Measurements from ENCODE around the gene OVOL1. TPM values are rescaled to one million over a fixed set of nuclear protein-coding genes. Genes with fewer than 3 reads are reported as not detected.
"Not testable (repeated sequence)": the region's sequence is repeated elsewhere in the genome, so short reads cannot be mapped to it uniquely, and the experiment has no call there.

Gene OVOL1
- not detected in 2 replicates for total RNA-seq

GRCh38 chr11:65786786-65787636 lies at the start of gene OVOL1:
OVOL1 (plus strand) TSS chr11:65787063; CDS start chr11:65787374, 311 bp downstream.
- no peak for DNase-seq (ENCODE audit: extremely low read depth, low read depth, low spot score)

DNA sequence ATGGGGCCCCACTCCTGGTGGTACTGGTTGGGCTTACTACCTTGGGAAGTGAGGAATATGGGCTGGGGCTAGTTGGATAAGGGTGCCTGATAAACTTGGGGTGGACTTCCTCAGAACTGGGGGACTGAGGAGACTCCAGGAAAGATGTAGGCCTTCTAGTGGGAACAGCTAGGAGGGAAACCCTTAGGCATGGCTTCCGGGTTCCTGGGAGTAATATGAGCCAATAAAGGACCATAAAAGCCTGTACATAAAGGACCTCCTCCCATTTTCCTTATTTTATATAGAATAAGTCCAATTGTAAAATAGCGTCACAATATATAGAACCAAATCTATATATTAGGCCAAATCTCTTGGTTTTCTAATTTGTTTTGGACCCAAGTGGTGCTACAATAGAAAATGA lies 47.8 kb upstream of the OVOL1 start:
- no peak for DNase-seq (ENCODE audit: extremely low read depth, low read depth, low spot score)

GRCh38 chr11:65741185-65741584 lies 45.7 kb upstream of the OVOL1 start:
- no peak for DNase-seq (ENCODE audit: extremely low read depth, low read depth, low spot score)

DNA sequence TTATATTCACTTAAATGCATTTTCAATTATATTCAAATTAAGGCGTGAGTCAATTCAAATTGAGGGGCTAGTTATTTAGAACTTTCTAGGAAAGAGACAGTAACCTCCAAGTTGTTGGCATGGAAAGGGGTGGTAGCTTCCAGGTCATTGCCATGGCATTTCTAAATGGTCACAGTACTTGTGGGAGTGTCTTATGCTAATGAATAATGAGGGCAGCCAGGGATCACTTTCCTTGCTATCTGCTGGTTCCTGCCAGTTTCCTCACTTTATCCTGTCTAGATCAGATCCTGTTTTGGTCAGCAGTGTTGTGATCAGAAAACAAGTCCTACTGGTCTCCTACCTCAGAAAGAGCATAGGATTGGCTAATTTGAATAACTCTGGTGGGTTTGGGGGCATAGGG lies 44.5 kb upstream of the OVOL1 start:
- DNase-seq (ENCODE audit: extremely low read depth, low read depth, low spot score), result no peak

- no peak for DNase-seq (ENCODE audit: extremely low read depth, low read depth, low spot score)
These were observed 43.2 kb upstream of the OVOL1 start for GRCh38 chr11:65743681-65744025.

GRCh38 chr11:65744026-65744698 lies 42.7 kb upstream of the OVOL1 start:
- DNase-seq (ENCODE audit: extremely low read depth, low read depth, low spot score), result no peak

- no peak for DNase-seq (ENCODE audit: extremely low read depth, low read depth, low spot score)
These were observed 42.2 kb upstream of the OVOL1 start for GRCh38 chr11:65744699-65745042.

DNA sequence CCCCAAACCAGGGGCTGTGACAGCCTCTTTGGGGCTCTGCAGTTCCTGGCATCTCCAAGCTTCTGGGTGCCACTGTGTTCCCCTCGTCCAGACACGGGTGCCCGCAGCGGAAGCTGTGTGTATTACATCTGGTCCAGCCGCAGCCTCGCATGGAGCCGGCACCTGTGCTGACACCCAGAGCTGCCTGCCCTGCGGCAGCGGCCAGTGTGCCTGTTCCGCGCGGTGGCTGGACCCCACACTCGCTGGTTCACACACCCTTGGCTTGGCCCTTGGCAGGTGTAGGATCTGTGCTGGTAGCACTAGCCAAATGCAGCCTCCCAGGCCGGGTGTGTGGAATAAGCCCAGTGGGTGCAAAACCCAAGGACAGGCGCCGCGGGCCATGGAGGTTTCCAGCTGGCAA lies 41.8 kb upstream of the OVOL1 start:
- no peak for DNase-seq (ENCODE audit: extremely low read depth, low read depth, low spot score)

- DNase-seq (ENCODE audit: extremely low read depth, low read depth, low spot score), result not testable (repeated sequence)
These were observed 24.7 kb upstream of the OVOL1 start for GRCh38 chr11:65762169-65762568.

GRCh38 chr11:65762816-65763215 lies 24.0 kb upstream of the OVOL1 start:
- DNase-seq (ENCODE audit: extremely low read depth, low read depth, low spot score), result not testable (repeated sequence)

DNA sequence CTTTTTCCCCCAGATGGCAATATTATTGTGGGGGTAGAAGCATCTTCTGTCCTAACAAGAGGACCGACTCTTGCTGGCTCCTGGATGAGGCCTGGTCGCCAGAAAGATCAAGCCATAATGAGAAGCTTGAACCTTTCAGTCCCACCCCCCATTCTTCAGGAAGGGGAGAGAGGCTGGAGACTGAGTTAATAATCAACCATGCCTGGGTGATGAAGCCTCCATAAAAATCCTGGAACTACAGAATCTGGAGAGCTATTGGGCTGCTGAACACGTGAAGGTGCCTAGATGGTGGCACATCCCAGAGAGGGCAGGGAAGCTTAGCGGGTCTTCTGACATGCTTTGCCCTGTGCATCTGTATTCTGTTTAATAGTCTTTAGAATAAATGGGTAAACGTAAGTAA lies 22.4 kb upstream of the OVOL1 start:
- no peak for DNase-seq (ENCODE audit: extremely low read depth, low read depth, low spot score)

DNA sequence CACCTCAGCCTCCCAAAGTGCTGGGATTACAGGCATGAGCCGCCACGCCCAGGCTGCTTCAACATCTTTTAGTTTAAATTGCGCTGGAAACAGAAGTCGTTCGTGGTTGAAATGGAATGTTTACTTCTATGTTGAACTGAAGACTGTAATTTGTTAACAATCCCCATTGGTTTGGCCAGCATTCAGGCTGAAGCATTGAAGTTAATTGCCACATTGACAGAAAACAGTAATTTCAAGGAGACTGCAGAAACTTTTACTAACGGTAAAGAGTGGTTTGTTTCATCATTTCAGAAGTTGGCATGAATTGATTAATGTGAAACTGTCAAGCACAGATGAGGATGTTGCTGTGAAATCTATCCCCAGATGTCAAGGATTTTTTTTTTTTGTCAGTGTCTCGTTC lies 20.3 kb upstream of the OVOL1 start:
- no peak for DNase-seq (ENCODE audit: extremely low read depth, low read depth, low spot score)

GRCh38 chr11:65767406-65767805 lies 19.5 kb upstream of the OVOL1 start:
- DNase-seq (ENCODE audit: extremely low read depth, low read depth, low spot score), result no peak

GRCh38 chr11:65767806-65768205 lies 19.1 kb upstream of the OVOL1 start:
- DNase-seq (ENCODE audit: extremely low read depth, low read depth, low spot score), result not testable (repeated sequence)

- DNase-seq (ENCODE audit: extremely low read depth, low read depth, low spot score), result no peak
These were observed 15.8 kb upstream of the OVOL1 start for GRCh38 chr11:65770951-65771567.

DNA sequence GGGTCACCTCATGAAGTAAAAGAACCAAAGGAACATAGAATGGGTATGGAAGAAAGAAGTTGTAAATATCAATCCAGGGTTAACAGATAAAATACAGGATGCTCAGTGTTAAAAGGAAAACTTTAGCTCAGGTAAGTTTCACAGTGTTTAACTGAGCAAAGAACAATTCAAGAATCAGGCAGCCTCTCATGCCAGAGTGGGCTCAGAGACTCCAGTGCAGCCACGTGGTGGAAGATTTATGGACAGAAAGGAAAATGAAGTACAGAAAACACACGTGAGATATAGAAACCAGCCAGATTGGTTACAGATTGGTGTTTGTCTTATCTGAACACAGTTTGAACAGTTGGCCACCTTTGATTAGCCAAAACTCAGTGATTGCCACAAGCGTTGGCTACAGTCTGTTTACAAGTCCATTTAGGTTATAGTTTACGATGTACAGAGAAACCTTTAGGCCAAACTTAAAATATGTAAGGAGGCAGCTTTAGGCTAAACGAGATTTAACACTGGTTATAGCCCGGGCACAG lies 15.2 kb upstream of the OVOL1 start:
- no peak for DNase-seq (ENCODE audit: extremely low read depth, low read depth, low spot score)

GRCh38 chr11:65773784-65774411 lies 13.0 kb upstream of the OVOL1 start:
- DNase-seq (ENCODE audit: extremely low read depth, low read depth, low spot score), result no peak

DNA sequence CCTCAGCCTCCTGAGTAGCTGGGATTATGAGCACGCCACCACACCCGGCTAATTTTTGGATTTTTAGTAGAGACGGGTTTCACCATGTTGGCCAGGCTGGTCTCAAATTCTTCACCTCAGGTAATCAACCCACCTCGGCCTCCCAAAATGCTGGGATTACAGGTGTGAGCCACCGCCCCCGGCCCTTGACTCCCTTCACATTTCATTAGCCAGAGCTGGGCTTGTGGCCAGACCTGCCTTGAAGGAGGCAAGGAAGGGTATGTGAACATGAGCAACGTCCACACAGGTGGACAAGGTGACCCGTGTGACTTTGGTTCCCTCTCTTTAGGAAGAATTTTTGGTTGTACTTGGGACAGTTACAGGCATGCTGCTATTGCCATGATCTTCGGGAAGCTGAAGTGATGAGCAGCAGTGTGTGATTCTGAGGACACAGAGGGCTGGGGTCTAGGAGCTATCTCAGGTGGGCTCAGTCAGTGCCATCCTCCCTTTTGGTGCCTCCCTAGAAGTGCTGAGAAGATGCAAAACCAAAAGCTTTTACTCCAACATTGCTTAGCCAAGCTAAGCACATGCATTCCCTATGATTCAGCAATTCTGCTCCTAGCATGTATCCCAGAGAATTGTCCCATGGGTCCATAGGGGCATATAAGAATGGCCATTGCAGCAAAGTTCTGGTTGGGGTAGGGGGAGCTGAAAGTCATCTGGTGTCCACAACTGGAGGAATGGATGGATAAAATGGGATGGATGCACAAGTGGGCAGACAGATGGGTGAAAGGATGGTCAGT lies 12.1 kb upstream of the OVOL1 start:
- no peak for DNase-seq (ENCODE audit: extremely low read depth, low read depth, low spot score)

DNA sequence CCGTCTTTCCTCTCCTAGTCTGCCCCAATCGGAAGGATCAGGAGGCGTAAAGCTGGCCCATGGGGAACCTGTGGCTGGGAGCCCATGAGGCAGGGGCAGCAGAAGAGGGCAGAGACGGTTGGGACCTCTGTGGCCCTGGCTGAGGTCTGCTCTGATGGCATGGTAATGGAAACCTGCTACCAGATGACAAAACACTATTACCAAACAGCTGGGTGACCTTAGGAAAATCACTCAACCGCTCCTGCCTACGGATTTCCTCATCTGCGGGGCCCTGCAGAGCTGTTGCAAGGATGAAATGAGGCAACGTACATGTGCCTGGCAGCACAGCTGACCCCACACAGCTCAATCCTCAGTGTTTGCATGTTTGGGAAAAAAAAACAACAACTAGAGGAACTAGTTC lies 10.7 kb upstream of the OVOL1 start:
- no peak for DNase-seq (ENCODE audit: extremely low read depth, low read depth, low spot score)

- DNase-seq (ENCODE audit: extremely low read depth, low read depth, low spot score), result no peak
These were observed 10.1 kb upstream of the OVOL1 start for GRCh38 chr11:65776710-65777141.

Data from glomerular endothelial cell (primary cell).